IMR-90 (cell line): ENCODE data around the gene ADGRV1. TPM values are rescaled to one million over a fixed set of nuclear protein-coding genes. Genes with fewer than 3 reads are reported as not detected.

Experiments used
- ATAC-seq: fragments of 200-7000 bp; cut with Tn5 transposase; 2 replicates; pipeline ENCODE4 v1.9.1; 2020; ENCODE audit warnings: low read depth, mild to moderate bottlenecking, moderate library complexity
- BruUV-seq: library from RNA; stranded (reverse); fragments of 400-500 nt; replicated peaks from 2 replicates; lab custom pipeline; 2021; lab: Mats Ljungman, UMichigan
- CTCF ChIA-PET: fragments of 300-600 bp; formaldehyde crosslinking; extraction: SDS; loops from one replicate; lab custom pipeline; 2021; ENCODE audit warnings: antibody characterized with exemption; lab: Yijun Ruan, JAX
- POLR2A ChIA-PET: fragments of 300-600 bp; sonication (Branson Sonifier 250); formaldehyde crosslinking; loops from one replicate; lab custom pipeline; 2022; ENCODE audit warnings: antibody characterized with exemption; ENCODE audit not compliant: unreplicated experiment; lab: Charles Lee
- DNase-seq: peaks from one replicate; pipeline ENCODE4 v3.0.0; 2013
- H2AFZ ChIP-seq: replicated peaks from 2 replicates; pipeline ENCODE3; 2013; ENCODE audit warnings: low read length, mild to moderate bottlenecking; ENCODE audit not compliant: poor library complexity
- H2AK5ac ChIP-seq: 2 replicates; pipeline ENCODE4 v1.6.1; 2013; ENCODE audit warnings: low read depth, low read length, inconsistent platforms
- H2AK9ac ChIP-seq: replicated peaks from 2 replicates; pipeline ENCODE3; 2013; ENCODE audit warnings: mild to moderate bottlenecking, low read depth, low read length, moderate library complexity; ENCODE audit not compliant: poor library complexity
- H2BK120ac ChIP-seq: 2 replicates; pipeline ENCODE4 v1.6.1; 2013; ENCODE audit warnings: low read depth, low read length, inconsistent platforms
- H2BK15ac ChIP-seq: 3 replicates; pipeline ENCODE4 v1.6.1; 2013; ENCODE audit warnings: low read depth, low read length, inconsistent platforms
- H2BK20ac ChIP-seq: 2 replicates; pipeline ENCODE4 v1.6.1; 2013; ENCODE audit warnings: low read depth, mild to moderate bottlenecking, inconsistent platforms, low read length, moderate library complexity
- H2BK5ac ChIP-seq: 2 replicates; pipeline ENCODE4 v1.6.1; 2013; ENCODE audit warnings: mild to moderate bottlenecking, low read depth, low read length, inconsistent platforms; ENCODE audit not compliant: poor library complexity, severe bottlenecking
- H3K14ac ChIP-seq: replicated peaks from 2 replicates; pipeline ENCODE4 v1.6.1; 2013; ENCODE audit warnings: low read depth, low read length, inconsistent platforms
- H3K18ac ChIP-seq: 2 replicates; pipeline ENCODE4 v1.6.1; 2013; ENCODE audit warnings: low read depth, low read length, control low read depth
- H3K23ac ChIP-seq: 2 replicates; pipeline ENCODE4 v1.6.1; 2013; ENCODE audit warnings: low read depth, low read length, inconsistent platforms
- H3K27ac ChIP-seq: 2 replicates; pipeline ENCODE4 v1.5.1; 2013; ENCODE audit warnings: mild to moderate bottlenecking, control low read depth, low read length; ENCODE audit not compliant: insufficient read depth
- H3K27me3 ChIP-seq: 2 replicates; pipeline ENCODE4 v1.6.1; 2013; ENCODE audit warnings: low read length; ENCODE audit not compliant: control insufficient read depth, insufficient read depth
- H3K36me3 ChIP-seq: 2 replicates; pipeline ENCODE4 v1.6.1; 2013; ENCODE audit warnings: low read length, mixed read lengths; ENCODE audit not compliant: control insufficient read depth, insufficient read depth
- H3K4ac ChIP-seq: 2 replicates; pipeline ENCODE4 v1.6.1; 2013; ENCODE audit warnings: low read depth, low read length, inconsistent platforms
- H3K4me1 ChIP-seq: 2 replicates; pipeline ENCODE4 v1.6.1; 2013; ENCODE audit warnings: low read length, mixed read lengths; ENCODE audit not compliant: control insufficient read depth, insufficient read depth
- H3K4me2 ChIP-seq: 2 replicates; pipeline ENCODE4 v1.6.1; 2013; ENCODE audit warnings: low read depth, mild to moderate bottlenecking, control low read depth, low read length, moderate library complexity
- H3K4me3 ChIP-seq: 2 replicates; pipeline ENCODE4 v1.5.1; 2013; ENCODE audit warnings: low read depth, mild to moderate bottlenecking, control low read depth, low read length, moderate library complexity; ENCODE audit not compliant: insufficient read depth
- H3K56ac ChIP-seq: 2 replicates; pipeline ENCODE4 v1.6.1; 2013; ENCODE audit warnings: low read length, inconsistent platforms; ENCODE audit not compliant: insufficient read depth; ENCODE audit errors: extremely low read depth
- H3K79me1 ChIP-seq, 2 experiments: 2 replicates each; pipeline ENCODE4 v1.6.1; 2013; ENCODE audit warnings: low read length in 2 of 2, inconsistent platforms in 1 of 2, low read depth in 1 of 2
- H3K9ac ChIP-seq: 2 replicates; pipeline ENCODE4 v1.6.1; 2013; ENCODE audit warnings: low read depth, low read length, control low read depth
- H3K9me1 ChIP-seq: 2 replicates; pipeline ENCODE4 v1.6.1; 2013; ENCODE audit warnings: low read length, inconsistent platforms; ENCODE audit not compliant: insufficient read depth
- H3K9me3 ChIP-seq: 2 replicates; pipeline ENCODE4 v1.6.1; 2013; ENCODE audit warnings: low read length; ENCODE audit not compliant: control insufficient read depth, insufficient read depth
- H4K20me1 ChIP-seq: 2 replicates; pipeline ENCODE4 v1.6.1; 2013; ENCODE audit warnings: low read length, inconsistent platforms; ENCODE audit not compliant: insufficient read depth
- H4K5ac ChIP-seq: 2 replicates; pipeline ENCODE4 v1.6.1; 2013; ENCODE audit warnings: mild to moderate bottlenecking, low read depth, low read length, control low read depth
- H4K8ac ChIP-seq, 2 experiments: 2 replicates each; pipeline ENCODE4 v1.6.1; 2013; ENCODE audit warnings: low read depth in 2 of 2, low read length in 2 of 2, control low read depth in 1 of 2, inconsistent platforms in 1 of 2
- H4K91ac ChIP-seq: 2 replicates; pipeline ENCODE4 v1.6.1; 2013; ENCODE audit warnings: low read depth, low read length, inconsistent platforms; ENCODE audit not compliant: insufficient read depth
- CEBPB ChIP-seq: IDR thresholded peaks from 2 replicates; pipeline ENCODE4 v1.6.1; 2012; ENCODE audit warnings: low read depth, low read length, improper control_type of control experiment
- POLR2A ChIP-seq: IDR thresholded peaks from 2 replicates; pipeline ENCODE4 v1.6.1; 2012; ENCODE audit warnings: mild to moderate bottlenecking, low read depth, low read length
- WGBS, 2 experiments: methylation state at CpG; one replicate each; pipeline versions ENCODE4 v1.1.5 to v1.1.7; 2013; ENCODE audit warnings: missing lambda C conversion rate in 2 of 2; ENCODE audit not compliant: insufficient read length in 1 of 2; ENCODE audit errors: extremely low coverage in 2 of 2; 5-methylcytosine and 5-hydroxymethylcytosine counted together
- dilution Hi-C: fragments of 300-500 bp; cut with HindIII; formaldehyde crosslinking; loops from one replicate; pipeline ENCODE4 v1.14.3; 2018; ENCODE audit warnings: low sequenced_read_pairs; ENCODE audit not compliant: unreplicated experiment
- in situ Hi-C: fragments of 300-500 bp; cut with MboI; formaldehyde crosslinking; loops from 3 replicates; pipeline ENCODE4 v1.14.3; 2019; ENCODE audit warnings: low sequenced_read_pairs, inconsistent platforms, mixed read lengths
- intact Hi-C: fragments of 100-400 bp; cut with micrococcal nuclease; formaldehyde crosslinking; loops from 2 replicates; pipeline ENCODE4 v1.10.0; 2022
- polyA plus RNA-seq, 3 experiments: library from polyadenylated mRNA; depleted of rRNA; stranded (reverse); fragments of >200 nt; gene quantifications; 2 replicates each; pipeline ENCODE4 v1.2.3, GENCODE V29; 2012; ENCODE audit warnings: low replicate concordance in 1 of 3
- total RNA-seq: library from RNA; depleted of rRNA; stranded (reverse); fragments of >200 nt; gene quantifications from 2 replicates; pipeline ENCODE4 v1.2.3, GENCODE V29; 2012
- TF ChIP-seq, protein P1 (sequence below): fragments of 150-350 bp; IDR thresholded peaks from 2 replicates; pipeline ENCODE4 v1.6.1; 2016; ENCODE audit warnings: low read depth, mild to moderate bottlenecking, low read length, moderate library complexity, borderline replicate concordance

ADGRV1 gene
- total and polyA plus RNA-seq, 2 of the 4 experiments (the other 2 are of a cell fraction) = under 0.01 TPM; not detected in 1

DNA sequence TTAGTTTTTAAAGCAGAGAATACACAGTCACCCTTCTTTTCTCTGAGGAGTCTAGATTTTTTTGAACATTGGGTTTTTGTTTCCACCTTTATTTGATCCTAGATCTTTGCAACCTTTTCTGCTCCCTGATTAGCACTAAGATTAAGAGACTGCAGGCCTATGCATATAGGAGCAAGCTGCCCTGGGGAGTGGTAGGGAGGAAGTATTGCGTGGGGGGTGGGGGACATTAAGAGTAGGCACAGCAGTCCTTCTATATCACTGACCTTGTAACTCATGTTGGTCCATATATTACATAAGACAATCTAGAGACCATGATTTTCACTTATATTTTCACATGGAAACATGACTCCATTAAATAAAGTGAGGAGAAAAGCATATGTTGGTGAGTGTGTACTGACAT is 149.1 kb downstream of the ADGRV1 start:
- H2AK5ac ChIP-seq = no peak overlapping the region
- CTCF ChIA-PET = interaction anchor here (0.5 kb wide), 1 partner anchor 144 kb away, joined by 5 read pairs; no protein-coding TSS in a partner anchor

More for the DNA sequence above, 149.1 kb downstream of the ADGRV1 start:
- H4K91ac ChIP-seq = no peak overlapping the region
- H3K56ac ChIP-seq = no peak overlapping the region
- no peaks in the 10 kb centered on the region for H3K79me1 ChIP-seq
- dilution Hi-C loops = no loop called here
- H3K9ac ChIP-seq = no peak overlapping the region
- H3K4me1 ChIP-seq = no peaks in the 10 kb centered on the region
- no peaks in the 10 kb centered on the region for H3K27me3 ChIP-seq
- no peaks in the 10 kb centered on the region for H3K36me3 ChIP-seq
- ATAC-seq (no peak), DNase-seq (no peak)
- no peak overlapping the region for H3K18ac ChIP-seq
- no peak overlapping the region for H3K4me3 ChIP-seq
- TF ChIP-seq POLR2A (no peak), CEBPB (no peak)
- TF ChIP-seq, protein P1, sequence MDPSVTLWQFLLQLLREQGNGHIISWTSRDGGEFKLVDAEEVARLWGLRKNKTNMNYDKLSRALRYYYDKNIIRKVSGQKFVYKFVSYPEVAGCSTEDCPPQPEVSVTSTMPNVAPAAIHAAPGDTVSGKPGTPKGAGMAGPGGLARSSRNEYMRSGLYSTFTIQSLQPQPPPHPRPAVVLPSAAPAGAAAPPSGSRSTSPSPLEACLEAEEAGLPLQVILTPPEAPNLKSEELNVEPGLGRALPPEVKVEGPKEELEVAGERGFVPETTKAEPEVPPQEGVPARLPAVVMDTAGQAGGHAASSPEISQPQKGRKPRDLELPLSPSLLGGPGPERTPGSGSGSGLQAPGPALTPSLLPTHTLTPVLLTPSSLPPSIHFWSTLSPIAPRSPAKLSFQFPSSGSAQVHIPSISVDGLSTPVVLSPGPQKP = no peak
- H2AFZ ChIP-seq = no peak overlapping the region
- in situ Hi-C loops = no loop called here
- no peak overlapping the region for H2BK120ac ChIP-seq
- no peak overlapping the region for H3K4me2 ChIP-seq
- POLR2A ChIA-PET = no interaction called here
- no peak overlapping the region for H3K27ac ChIP-seq
- no TSS peak for BruUV-seq
- H2AK9ac ChIP-seq = no peak overlapping the region
- no peak overlapping the region for H4K8ac ChIP-seq
- no peak overlapping the region for H3K4ac ChIP-seq
- intact Hi-C loops = no loop called here
- no CpG with 5 or more reads among the region's 1 CpG for WGBS, 2 experiments
- H2BK20ac ChIP-seq = no peak overlapping the region
- no peaks in the 10 kb centered on the region for H4K20me1 ChIP-seq
- no peak overlapping the region for H2BK15ac ChIP-seq
- no peaks in the 10 kb centered on the region for H3K9me3 ChIP-seq
- no peak overlapping the region for H3K23ac ChIP-seq
- H3K14ac ChIP-seq = no peak overlapping the region
- H3K9me1 ChIP-seq = no peaks in the 10 kb centered on the region
- no peak overlapping the region for H4K5ac ChIP-seq
- H2BK5ac ChIP-seq = no peak overlapping the region
